ENCODE measurements around the gene LRMDA. TPM values are rescaled to one million over a fixed set of nuclear protein-coding genes. Genes with fewer than 3 reads are reported as not detected.

Gene LRMDA
- total and polyA plus RNA-seq, 10 of the 15 experiments (the other 5 are each of a cell fraction or from before 2014, with no cell fraction given), result 0.07 to 0.54 (median 0.29) TPM; not detected in 4

DNA sequence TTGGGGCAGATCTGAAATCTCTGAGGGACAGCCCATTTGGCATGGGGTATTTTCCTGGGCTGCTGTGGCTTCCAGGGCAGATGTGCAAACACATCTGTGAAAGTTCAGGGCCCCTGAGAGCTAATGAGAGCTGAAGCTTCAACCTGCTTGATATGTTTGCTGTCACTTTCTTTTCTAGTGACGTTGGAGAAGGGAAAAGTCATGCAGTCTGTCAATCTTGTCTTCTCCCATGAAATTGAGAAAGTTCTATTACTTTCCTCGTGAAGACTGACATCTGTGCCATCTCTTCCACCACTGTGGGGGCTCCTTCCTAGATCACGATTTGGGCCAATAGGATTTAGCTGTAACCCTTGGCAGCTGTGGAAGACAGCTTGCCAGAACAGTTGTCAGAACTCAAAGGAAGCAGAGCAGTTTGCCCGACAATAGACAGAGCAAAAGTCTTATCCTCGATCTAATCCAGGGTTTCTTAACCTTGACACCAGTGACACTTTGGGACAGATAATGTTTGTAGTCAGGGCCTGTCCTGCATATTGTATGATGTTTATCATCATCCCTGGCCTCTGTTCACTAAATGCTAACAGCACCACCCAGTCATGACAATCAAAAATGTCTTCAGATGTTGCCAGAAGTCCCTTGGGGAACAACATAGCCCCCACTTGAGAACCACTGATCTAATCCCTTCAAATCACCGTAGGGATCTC lies 586.5 kb downstream of the LRMDA start:
- no peak for DNase-seq (ENCODE audit: low read depth, low spot score)
- Histone ChIP-seq H3K79me2 (ENCODE audit: control insufficient read depth, insufficient read depth, low read length) (no peaks in the 10 kb centered on the region), H3K36me3 (ENCODE audit: control insufficient read depth in 2 of 2, insufficient read depth in 2 of 2, low read length in 1 of 2) (no peaks in the 10 kb centered on the region), H3K4me1 (ENCODE audit: control insufficient read depth, insufficient read depth, low read length) (no peaks in the 10 kb centered on the region), H4K20me1 (ENCODE audit: control insufficient read depth, insufficient read depth) (no peaks in the 10 kb centered on the region), H3K27ac (ENCODE audit: control insufficient read depth, insufficient read depth) (no peak overlapping the region), H3K4me2 (ENCODE audit: control insufficient read depth, insufficient read depth) (no peak overlapping the region), H2AFZ (ENCODE audit: control insufficient read depth, low read depth, low read length) (no peak overlapping the region), H3K9me3 (replicated peaks; ENCODE audit: control insufficient read depth, insufficient read depth, low read length) (no peaks in the 10 kb centered on the region), H3K27me3 (replicated peaks in 1 of 2; ENCODE audit: control insufficient read depth in 2 of 2, insufficient read depth in 2 of 2, low read length in 1 of 2) (no peaks in the 10 kb centered on the region), H3K9ac (ENCODE audit: control insufficient read depth, insufficient read depth, low read length) (no peak overlapping the region), H3K4me3 (no peak overlapping the region)
- FAIRE-seq, result no peak
- in situ Hi-C loops (cut with MboI) (no loop called here), intact Hi-C loops (cut with micrococcal nuclease; ENCODE audit: unreplicated experiment) (no loop called here)
- TF ChIP-seq SIX5 (IDR thresholded peaks at IDR 0.05; ENCODE audit: low read depth, low read length, severe bottlenecking), result no peak
- TF ChIP-seq CREM (IDR thresholded peaks at IDR 0.05; ENCODE audit: low read depth), result no peak
- TF ChIP-seq ZBTB40 (IDR thresholded peaks at IDR 0.05; ENCODE audit: borderline replicate concordance), result no peak
- no peak for TF ChIP-seq ZNF384 (IDR thresholded peaks at IDR 0.05; ENCODE audit: borderline replicate concordance, low read depth, low read length)
- TF ChIP-seq NFXL1 (IDR thresholded peaks at IDR 0.05; ENCODE audit: borderline replicate concordance), result no peak
- TF ChIP-seq E4F1 (IDR thresholded peaks at IDR 0.05; ENCODE audit: borderline replicate concordance, partially characterized antibody), result no peak
- no peak for TF ChIP-seq GATAD2B (conservative IDR thresholded peaks at IDR 0.05; ENCODE audit: low read depth)
- no peak for TF ChIP-seq HCFC1 (IDR thresholded peaks at IDR 0.05; ENCODE audit: low read length)
- TF ChIP-seq MTA3 (IDR thresholded peaks at IDR 0.05; ENCODE audit: borderline replicate concordance, low read length), result no peak
- TF ChIP-seq ZBTB33 (IDR thresholded peaks at IDR 0.05), result no peak
- ATAC-seq, result no peak
- ChIA-PET CTCF (no interaction called here), POLR2A (no interaction called here), RAD21 (ENCODE audit: unreplicated experiment) (no interaction called here), SMC1A (ENCODE audit: uncharacterized antibody, unreplicated experiment) (no interaction called here)
- no TSS peak for BruUV-seq (replicated peaks)
- WGBS (ENCODE audit: insufficient coverage, insufficient replicate concordance, low lambda C conversion rate, missing lambda C conversion rate), result 16% methylated on average over 6 of the region's 6 CpGs

All from GM12878 (cell line).